ENCODE measurements around the gene NNAT. TPM values are rescaled to one million over a fixed set of nuclear protein-coding genes. Genes with fewer than 3 reads are reported as not detected.
A peak's percentile ranks its signal among the peaks of the same experiment; 100 is the strongest.

The NNAT gene
- total RNA-seq, 1 experiment from 2014 or later = 43.1 TPM

DNA sequence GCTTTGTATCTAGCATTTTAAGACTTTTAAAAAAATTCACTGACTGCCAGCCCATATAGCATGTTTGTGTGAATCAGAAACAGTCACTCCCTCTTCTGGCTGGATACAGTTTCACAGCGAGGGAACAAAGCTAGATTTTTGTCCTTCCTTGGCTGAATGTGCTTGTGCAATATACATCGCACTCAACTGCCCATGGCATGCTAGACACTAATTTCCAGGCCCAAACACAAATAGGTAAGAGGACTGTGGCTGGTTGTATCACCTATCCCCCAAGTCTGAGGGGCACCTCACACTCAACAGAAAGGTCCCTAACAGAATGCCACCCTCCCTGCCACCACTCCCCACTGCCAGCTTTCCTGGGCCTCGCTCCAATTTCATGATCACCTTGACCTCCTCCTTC lies 22.8 kb downstream of the NNAT start:
- Histone ChIP-seq H3K27ac (ENCODE audit: insufficient read length, low read depth, low read length) (no peak overlapping the region), H3K9me3 (ENCODE audit: control insufficient read depth, low read depth, low read length) (no peaks in the 10 kb centered on the region), H4K5ac (ENCODE audit: insufficient read length, low read depth, low read length) (no peak overlapping the region), H3K23ac (ENCODE audit: insufficient read length, low read depth, low read length) (no peak overlapping the region), H2BK15ac (ENCODE audit: low read depth, low read length) (no peak overlapping the region), H3K23me2 (ENCODE audit: insufficient read length, low read depth, low read length, poor library complexity, severe bottlenecking) (no peaks in the 10 kb centered on the region), H3K4me2 (ENCODE audit: insufficient read depth, insufficient read length, low read length) (no peak overlapping the region), H4K20me1 (ENCODE audit: control insufficient read depth, insufficient read depth, insufficient read length) (no peaks in the 10 kb centered on the region), H3K27me3 (ENCODE audit: insufficient read depth, low read length) (no peaks in the 10 kb centered on the region), H4K91ac (ENCODE audit: insufficient read length, low read depth, low read length) (no peak overlapping the region), H3K56ac (ENCODE audit: insufficient read length, low read depth, low read length) (no peak overlapping the region), H4K8ac (replicated peaks; ENCODE audit: insufficient read length, low read depth, low read length) (no peak overlapping the region), H3K79me2 (ENCODE audit: insufficient read depth, low read length) (no peaks in the 10 kb centered on the region), H3K18ac (ENCODE audit: insufficient read length, low read depth, low read length) (no peak overlapping the region), H2BK12ac (ENCODE audit: insufficient read length, low read depth, low read length) (no peak overlapping the region), H2BK120ac (ENCODE audit: low read depth, low read length, poor library complexity, severe bottlenecking) (no peak overlapping the region), H3K9ac (ENCODE audit: extremely low read depth, insufficient read length, low read length) (no peak overlapping the region), H3K14ac (ENCODE audit: insufficient read depth, low read length) (no peak overlapping the region), H2AK5ac (ENCODE audit: insufficient read length, low read length) (no peak overlapping the region), H3K4me1 (ENCODE audit: insufficient read depth, low read length) (no peaks in the 10 kb centered on the region), H3T11ph (ENCODE audit: low read length) (no peak overlapping the region), H2AFZ (ENCODE audit: low read length) (no peak overlapping the region), H2BK5ac (ENCODE audit: insufficient read length, low read length) (no peak overlapping the region), H3K79me1 (ENCODE audit: insufficient read depth, low read depth, low read length, poor library complexity, severe bottlenecking) (no peaks in the 10 kb centered on the region), H3K4ac (ENCODE audit: low read depth, low read length) (no peak overlapping the region), H2BK20ac (ENCODE audit: low read depth, low read length, poor library complexity, severe bottlenecking) (no peak overlapping the region)
- Mint-ChIP-seq H3K4me3 (no peak overlapping the region), H3K27me3 (ENCODE audit: low read depth) (no peaks in the 10 kb centered on the region; the same call in 1 of the 2 replicates), H3K4me1 (peaks cover 5 to 7% of the 10 kb centered on the region in 2 experiments; a peak in 3 of 4 replicates), H3K9me3 (no peaks in the 10 kb centered on the region), H3K36me3 (ENCODE audit: insufficient read depth in 1 of 3, low read depth in 3 of 3) (no peaks in the 10 kb centered on the region), H3K27ac (no peak overlapping the region)
- no CpG with 5 or more reads among the region's 3 CpGs for WGBS (ENCODE audit: extremely low coverage, insufficient read length, low lambda C conversion rate)
- DNase-seq = peak; percentile 25
- TF ChIP-seq, protein P1, sequence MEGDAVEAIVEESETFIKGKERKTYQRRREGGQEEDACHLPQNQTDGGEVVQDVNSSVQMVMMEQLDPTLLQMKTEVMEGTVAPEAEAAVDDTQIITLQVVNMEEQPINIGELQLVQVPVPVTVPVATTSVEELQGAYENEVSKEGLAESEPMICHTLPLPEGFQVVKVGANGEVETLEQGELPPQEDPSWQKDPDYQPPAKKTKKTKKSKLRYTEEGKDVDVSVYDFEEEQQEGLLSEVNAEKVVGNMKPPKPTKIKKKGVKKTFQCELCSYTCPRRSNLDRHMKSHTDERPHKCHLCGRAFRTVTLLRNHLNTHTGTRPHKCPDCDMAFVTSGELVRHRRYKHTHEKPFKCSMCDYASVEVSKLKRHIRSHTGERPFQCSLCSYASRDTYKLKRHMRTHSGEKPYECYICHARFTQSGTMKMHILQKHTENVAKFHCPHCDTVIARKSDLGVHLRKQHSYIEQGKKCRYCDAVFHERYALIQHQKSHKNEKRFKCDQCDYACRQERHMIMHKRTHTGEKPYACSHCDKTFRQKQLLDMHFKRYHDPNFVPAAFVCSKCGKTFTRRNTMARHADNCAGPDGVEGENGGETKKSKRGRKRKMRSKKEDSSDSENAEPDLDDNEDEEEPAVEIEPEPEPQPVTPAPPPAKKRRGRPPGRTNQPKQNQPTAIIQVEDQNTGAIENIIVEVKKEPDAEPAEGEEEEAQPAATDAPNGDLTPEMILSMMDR (conservative IDR thresholded peaks at IDR 0.05) = peak; percentile 58
